Esophagus (tissue), 2 donors: ENCODE measurements around the gene FGF5. TPM values are rescaled to one million over a fixed set of nuclear protein-coding genes. Genes with fewer than 3 reads are reported as not detected.

Source experiments
- H3K27ac ChIP-seq, 2 donors: one replicate each; pipeline ENCODE4 v1.5.1; 2013; ENCODE audit warnings: low read depth in 2 of 2, mild to moderate bottlenecking in 2 of 2, inconsistent platforms in 1 of 2, low read length in 1 of 2, moderate library complexity in 1 of 2
- H3K27me3 ChIP-seq, 2 donors: one replicate each; pipeline ENCODE4 v1.6.1; 2013; ENCODE audit warnings: low read length in 2 of 2, control low read depth in 1 of 2, mild to moderate bottlenecking in 1 of 2; ENCODE audit not compliant: insufficient read depth in 2 of 2, control insufficient read depth in 1 of 2
- H3K36me3 ChIP-seq, 2 donors: one replicate each; pipeline ENCODE4 v1.6.1; 2013; ENCODE audit warnings: low read length in 1 of 2; ENCODE audit not compliant: control insufficient read depth in 2 of 2, insufficient read depth in 2 of 2
- H3K4me1 ChIP-seq, 2 donors: one replicate each; pipeline ENCODE4 v1.6.1; 2013; ENCODE audit warnings: low read length in 1 of 2; ENCODE audit not compliant: control insufficient read depth in 2 of 2, insufficient read depth in 2 of 2
- H3K4me3 ChIP-seq, 2 donors: one replicate each; pipeline ENCODE4 v1.5.1; 2013; ENCODE audit warnings: low read length in 2 of 2, mild to moderate bottlenecking in 2 of 2, low read depth in 1 of 2, moderate library complexity in 1 of 2
- H3K9me3 ChIP-seq, 2 donors: one replicate each; pipeline ENCODE4 v1.6.1; 2013; ENCODE audit warnings: mild to moderate bottlenecking in 2 of 2, low read depth in 1 of 2, low read length in 1 of 2, moderate library complexity in 1 of 2; ENCODE audit not compliant: control insufficient read depth in 2 of 2, insufficient read depth in 1 of 2
- WGBS, 2 donors: extraction: QIAGEN DNeasy Blood & Tissue Kit; methylation state at CpG; one replicate each; pipeline ENCODE4 v1.1.7; 2013; 5-methylcytosine and 5-hydroxymethylcytosine counted together
- polyA plus RNA-seq, 2 donors: library from polyadenylated mRNA; stranded (reverse); fragments of 200-250 nt; gene quantifications; one replicate each; pipeline ENCODE4 v1.2.3, GENCODE V29; 2013
- donor health status: healthy with polysubstance abuse.
- donor health status: Bipolar disorder and iron deficiency.

Gene FGF5
- polyA plus RNA-seq, 2 donors: 0.01 to 0.04 TPM

- Histone ChIP-seq H3K36me3 (no peaks in the 10 kb centered on the region), H3K9me3 (no peaks in the 10 kb centered on the region), H3K27ac (no peak overlapping the region), H3K4me1 (peaks cover 2 to 4% of the 10 kb centered on the region in 2 donors), H3K27me3 (peaks cover 0 to 3% of the 10 kb centered on the region in 2 donors), H3K4me3 (no peak overlapping the region)
- 38 to 50% methylated on average over 2 of the region's 2 CpGs for WGBS, 2 donors
Observed at GRCh38 chr4:80340036-80340435, 73.6 kb downstream of the FGF5 start.

Other genes starting within 250 kb of the FGF5 start
- gene ANTXR2, start 193.4 kb upstream of the FGF5 start, polyA plus RNA-seq: 1 to 10 TPM; 4.0 to 9.6 TPM
- 1 to 10 TPM; 1.2 to 1.5 TPM for gene PRDM8, start 69.2 kb upstream of the FGF5 start, polyA plus RNA-seq
- gene CFAP299, start 69.1 kb downstream of the FGF5 start, polyA plus RNA-seq: not detected